ENCODE results near the gene ATXN10. TPM values are rescaled to one million over a fixed set of nuclear protein-coding genes. Genes with fewer than 3 reads are reported as not detected.

ATXN10 gene
- total and polyA plus RNA-seq, 2 experiments from 2014 or later: 109 to 216 TPM

DNA sequence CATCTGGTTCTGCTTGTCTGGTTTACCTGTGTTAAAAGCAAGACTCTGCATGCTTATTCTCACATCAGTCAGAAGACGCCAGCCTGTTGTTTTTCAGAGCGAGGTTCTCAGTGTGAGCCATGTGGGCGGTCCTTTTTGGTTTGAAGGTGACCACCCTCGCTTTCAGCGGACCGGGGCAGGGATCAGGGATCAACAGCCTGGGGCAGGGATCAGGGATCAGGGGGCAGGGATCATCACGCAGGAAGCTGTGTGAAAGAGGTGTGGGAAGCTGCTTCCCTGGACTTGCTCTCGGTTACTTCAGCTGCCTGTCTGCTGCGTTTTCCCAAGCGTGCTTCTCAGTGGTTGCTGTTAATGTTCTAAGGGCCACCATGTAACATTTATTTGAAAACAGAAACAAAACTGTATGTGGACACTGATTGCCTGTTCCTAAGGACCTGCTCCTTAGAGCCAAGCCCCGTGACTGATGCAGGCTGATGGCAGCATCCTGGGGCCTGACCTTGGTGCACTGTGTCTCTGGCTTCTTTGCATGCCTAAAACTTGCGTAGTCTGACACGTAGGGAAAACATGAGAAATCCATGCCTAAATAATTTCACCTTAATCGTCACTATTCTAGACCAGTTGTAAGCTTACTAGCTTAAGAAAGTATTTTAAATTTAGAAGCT, 146.9 kb downstream of the ATXN10 start:
- no peak for DNase-seq
- H3K4me2 ChIP-seq (ENCODE audit: unreplicated experiment): no peak overlapping the region
- no peaks in the 10 kb centered on the region for H3K27me3 ChIP-seq (replicated peaks; ENCODE audit: insufficient read depth)
- no peak overlapping the region for H3K9ac ChIP-seq
- no peak for TF ChIP-seq EZH2 (IDR thresholded peaks at IDR 0.05; ENCODE audit: insufficient read depth, poor library complexity, severe bottlenecking)
- no peak overlapping the region for H3K27ac ChIP-seq
- in situ Hi-C loops (cut with MboI): no loop called here
- H4K20me1 ChIP-seq (ENCODE audit: insufficient read depth): no peaks in the 10 kb centered on the region
- H3K9me2 ChIP-seq (ENCODE audit: insufficient read depth): no peaks in the 10 kb centered on the region
- H3K9me3 ChIP-seq (ENCODE audit: low read depth): no peaks in the 10 kb centered on the region
- H3K4me3 ChIP-seq: no peak overlapping the region
- 0 out of 2 replicates have a peak, but pooled peaks cover 11% of the 10 kb centered on the region for H3K36me3 ChIP-seq (ENCODE audit: low read depth)
- peaks cover 7% of the 10 kb centered on the region; the same call in 1 of the 2 replicates for H3K4me1 ChIP-seq (ENCODE audit: insufficient read depth)
- no peak overlapping the region for H2AFZ ChIP-seq
- H3K79me2 ChIP-seq (ENCODE audit: insufficient read depth): peaks cover 16% of the 10 kb centered on the region
- 93 to 96% methylated on average over 14 of the region's 14 CpGs for WGBS, 2 experiments (ENCODE audit: low coverage in 1 of 2, low lambda C conversion rate in 2 of 2, missing lambda C conversion rate in 2 of 2)
- H3F3A ChIP-seq (ENCODE audit: insufficient read depth): no peaks in the 10 kb centered on the region

DNA sequence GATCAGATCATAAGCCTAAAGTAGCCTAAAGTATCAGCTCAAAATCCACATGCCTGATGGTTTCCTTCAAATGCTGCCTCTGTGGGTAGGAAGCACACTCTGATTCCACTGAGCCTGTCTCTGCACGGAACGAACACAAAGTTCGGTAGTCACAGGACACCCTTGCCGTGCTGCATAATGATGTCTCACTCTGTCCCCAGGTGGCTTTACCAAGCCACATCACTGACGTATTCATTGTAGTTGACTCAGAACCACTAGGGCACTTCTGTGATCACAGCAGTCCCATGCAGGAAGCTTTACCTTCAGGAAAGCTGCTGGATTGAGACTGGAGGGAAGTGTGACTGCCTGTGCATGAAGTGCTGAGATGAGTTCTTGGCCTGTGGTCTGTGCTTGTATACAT, 147.7 kb downstream of the ATXN10 start:
- no peak overlapping the region for H2AFZ ChIP-seq
- in situ Hi-C loops (cut with MboI): no loop called here
- DNase-seq: no peak
- 90 to 98% methylated on average over 5 of the region's 5 CpGs for WGBS, 2 experiments (ENCODE audit: low coverage in 1 of 2, low lambda C conversion rate in 2 of 2, missing lambda C conversion rate in 2 of 2)
- no peaks in the 10 kb centered on the region for H3K9me3 ChIP-seq (ENCODE audit: low read depth)
- no peaks in the 10 kb centered on the region for H3K27me3 ChIP-seq (replicated peaks; ENCODE audit: insufficient read depth)
- no peak for TF ChIP-seq EZH2phosphoT487 (IDR thresholded peaks at IDR 0.05; ENCODE audit: insufficient read depth, low read depth)
- TF ChIP-seq EZH2 (IDR thresholded peaks at IDR 0.05; ENCODE audit: insufficient read depth, poor library complexity, severe bottlenecking): no peak
- no peaks in the 10 kb centered on the region for H3K9me2 ChIP-seq (ENCODE audit: insufficient read depth)
- H3K4me3 ChIP-seq: no peak overlapping the region
- no peak overlapping the region for H3K9ac ChIP-seq
- no peaks in the 10 kb centered on the region for H4K20me1 ChIP-seq (ENCODE audit: insufficient read depth)
- H3K4me2 ChIP-seq (ENCODE audit: unreplicated experiment): no peak overlapping the region
- H3K27ac ChIP-seq: no peak overlapping the region
- 0 out of 2 replicates have a peak, but pooled peaks cover 11% of the 10 kb centered on the region for H3K36me3 ChIP-seq (ENCODE audit: low read depth)
- peaks cover 24% of the 10 kb centered on the region; the same call in 1 of the 2 replicates for H3K79me2 ChIP-seq (ENCODE audit: insufficient read depth)
- H3K4me1 ChIP-seq (ENCODE audit: insufficient read depth): peaks cover 1% of the 10 kb centered on the region; the same call in 1 of the 2 replicates
- H3F3A ChIP-seq (ENCODE audit: insufficient read depth): no peaks in the 10 kb centered on the region

DNA sequence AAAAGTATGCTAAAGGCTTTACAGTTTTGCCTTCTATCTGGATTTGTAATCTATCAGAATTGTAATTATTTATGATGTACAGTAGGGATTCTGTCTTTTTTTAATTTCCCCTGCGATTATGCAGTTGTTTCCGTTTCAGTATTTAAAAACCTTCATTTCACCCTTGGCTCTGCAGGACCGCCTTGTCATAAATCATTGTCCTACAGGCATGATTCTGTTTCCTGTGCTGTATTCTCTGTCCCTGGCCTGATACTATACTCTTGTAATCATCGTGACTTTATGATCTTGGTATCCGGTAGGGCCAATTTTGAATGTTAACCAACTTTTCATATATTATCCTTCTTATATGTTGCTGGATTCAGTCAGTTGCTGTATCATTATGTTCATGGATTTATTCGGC, 151.7 kb downstream of the ATXN10 start:
- 84 to 85% methylated on average over 6 of the region's 6 CpGs for WGBS, 2 experiments (ENCODE audit: low coverage in 1 of 2, low lambda C conversion rate in 2 of 2, missing lambda C conversion rate in 2 of 2)
- H3K27ac ChIP-seq: no peak overlapping the region
- no peaks in the 10 kb centered on the region for H4K20me1 ChIP-seq (ENCODE audit: insufficient read depth)
- no peak overlapping the region for H2AFZ ChIP-seq
- H3K4me1 ChIP-seq (ENCODE audit: insufficient read depth): peaks cover 7% of the 10 kb centered on the region
- H3K4me2 ChIP-seq (ENCODE audit: unreplicated experiment): no peak overlapping the region
- no peaks in the 10 kb centered on the region for H3K27me3 ChIP-seq (replicated peaks; ENCODE audit: insufficient read depth)
- H3K9ac ChIP-seq: no peak overlapping the region
- H3F3A ChIP-seq (ENCODE audit: insufficient read depth): peaks cover 22% of the 10 kb centered on the region; the same call in 1 of the 2 replicates
- no peaks in the 10 kb centered on the region for H3K9me2 ChIP-seq (ENCODE audit: insufficient read depth)
- H3K36me3 ChIP-seq (ENCODE audit: low read depth): peaks cover 19% of the 10 kb centered on the region; the same call in 1 of the 2 replicates
- in situ Hi-C loops (cut with MboI): no loop called here
- peaks cover 24% of the 10 kb centered on the region; the same call in 1 of the 2 replicates for H3K79me2 ChIP-seq (ENCODE audit: insufficient read depth)
- DNase-seq: no peak
- TF ChIP-seq EZH2 (IDR thresholded peaks at IDR 0.05; ENCODE audit: insufficient read depth, poor library complexity, severe bottlenecking) (no peak), EZH2phosphoT487 (IDR thresholded peaks at IDR 0.05; ENCODE audit: insufficient read depth, low read depth) (no peak)
- H3K9me3 ChIP-seq (ENCODE audit: low read depth): no peaks in the 10 kb centered on the region
- no peak overlapping the region for H3K4me3 ChIP-seq

DNA sequence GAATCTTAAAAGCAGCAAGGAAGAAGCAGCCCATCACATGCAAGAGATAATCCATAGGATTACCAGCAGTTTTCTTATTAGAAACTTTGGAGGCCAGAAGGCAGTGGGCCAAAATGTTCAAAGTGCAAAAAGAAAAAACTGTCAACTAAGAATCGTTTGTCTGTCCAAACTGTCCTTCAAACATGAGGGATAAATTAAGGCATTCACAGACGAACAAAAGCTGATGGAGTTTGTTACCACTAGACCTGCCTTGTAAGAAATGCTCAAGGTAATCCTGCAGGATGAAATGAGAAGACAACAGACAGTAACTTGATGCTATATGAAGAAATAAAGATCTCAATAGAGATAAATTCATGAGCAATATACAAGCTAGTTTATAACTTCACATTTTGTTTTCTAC, 154.9 kb downstream of the ATXN10 start:
- WGBS, 2 experiments (ENCODE audit: low coverage in 1 of 2, low lambda C conversion rate in 2 of 2, missing lambda C conversion rate in 2 of 2): 95 to 98% methylated on average over 2 of the region's 2 CpGs
- no peak overlapping the region for H2AFZ ChIP-seq
- no peak overlapping the region for H3K9ac ChIP-seq
- DNase-seq: no peak
- in situ Hi-C loops (cut with MboI): no loop called here
- peaks cover 24% of the 10 kb centered on the region; the same call in 1 of the 2 replicates for H3K79me2 ChIP-seq (ENCODE audit: insufficient read depth)
- H3K4me1 ChIP-seq (ENCODE audit: insufficient read depth): peaks cover 27% of the 10 kb centered on the region
- TF ChIP-seq EZH2phosphoT487 (IDR thresholded peaks at IDR 0.05; ENCODE audit: insufficient read depth, low read depth): no peak
- TF ChIP-seq EZH2 (IDR thresholded peaks at IDR 0.05; ENCODE audit: insufficient read depth, poor library complexity, severe bottlenecking): no peak
- no peak overlapping the region for H3K27ac ChIP-seq
- no peak overlapping the region for H3K4me3 ChIP-seq
- no peaks in the 10 kb centered on the region for H3K27me3 ChIP-seq (replicated peaks; ENCODE audit: insufficient read depth)
- peaks cover 22% of the 10 kb centered on the region; the same call in 1 of the 2 replicates for H3K36me3 ChIP-seq (ENCODE audit: low read depth)
- no peaks in the 10 kb centered on the region for H4K20me1 ChIP-seq (ENCODE audit: insufficient read depth)
- no peaks in the 10 kb centered on the region for H3K9me3 ChIP-seq (ENCODE audit: low read depth)
- H3K4me2 ChIP-seq (ENCODE audit: unreplicated experiment): no peak overlapping the region
- peaks cover 47% of the 10 kb centered on the region for H3F3A ChIP-seq (ENCODE audit: insufficient read depth)
- H3K9me2 ChIP-seq (ENCODE audit: insufficient read depth): no peaks in the 10 kb centered on the region
